ENCODE results near the gene P2RX7. TPM values are rescaled to one million over a fixed set of nuclear protein-coding genes. Genes with fewer than 3 reads are reported as not detected.
A peak's percentile ranks its signal among the peaks of the same experiment; 100 is the strongest.

Gene P2RX7
- polyA plus RNA-seq, 2 of the 4 experiments (the other 2 are of a cell fraction), result 0.03 TPM; not detected in 1

DNA sequence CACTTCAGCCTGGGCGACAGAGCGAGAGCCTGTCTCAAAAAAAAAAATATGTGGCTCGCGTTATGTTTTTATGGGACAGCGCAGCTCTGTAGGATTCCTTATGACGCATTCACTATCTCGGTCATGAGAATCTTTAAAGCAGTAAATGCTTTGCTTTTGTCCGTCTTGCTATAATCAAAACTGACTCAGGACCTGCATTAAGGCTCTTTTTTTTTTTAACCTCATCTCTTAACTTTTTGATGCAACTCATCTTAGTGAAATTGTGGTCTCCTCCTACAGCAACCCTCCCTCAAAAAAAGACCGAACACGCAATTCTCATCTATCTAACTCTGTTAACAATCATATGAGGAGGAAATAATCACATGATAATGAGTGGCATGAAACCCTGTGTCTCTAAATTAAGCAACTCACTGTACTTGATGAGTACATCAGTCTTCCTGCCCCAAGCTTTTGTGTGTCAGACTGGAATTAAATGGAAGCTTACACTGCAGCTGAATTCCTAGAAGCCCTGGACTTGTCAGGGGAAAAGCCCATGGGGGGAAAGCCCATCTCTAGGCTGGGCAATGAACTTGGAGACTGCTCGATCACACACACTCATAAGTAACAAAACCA lies 81.6 kb downstream of the P2RX7 start:
- Histone ChIP-seq H3K27ac (peak overlapping the region; percentile 36 to 64; a peak in 5 of 6 replicates), H3K4me2 (peak overlapping the region; percentile 73), H3K4me3 (no peak overlapping the region), H3K4me1 (peaks cover 38% of the 10 kb centered on the region), H3K9me3 (no peaks in the 10 kb centered on the region)
- WGBS (ENCODE audit: missing lambda C conversion rate), result 86% methylated on average over 11 of the region's 11 CpGs
- POLR2A ChIA-PET, result no interaction called here
- TF ChIP-seq, protein P1, sequence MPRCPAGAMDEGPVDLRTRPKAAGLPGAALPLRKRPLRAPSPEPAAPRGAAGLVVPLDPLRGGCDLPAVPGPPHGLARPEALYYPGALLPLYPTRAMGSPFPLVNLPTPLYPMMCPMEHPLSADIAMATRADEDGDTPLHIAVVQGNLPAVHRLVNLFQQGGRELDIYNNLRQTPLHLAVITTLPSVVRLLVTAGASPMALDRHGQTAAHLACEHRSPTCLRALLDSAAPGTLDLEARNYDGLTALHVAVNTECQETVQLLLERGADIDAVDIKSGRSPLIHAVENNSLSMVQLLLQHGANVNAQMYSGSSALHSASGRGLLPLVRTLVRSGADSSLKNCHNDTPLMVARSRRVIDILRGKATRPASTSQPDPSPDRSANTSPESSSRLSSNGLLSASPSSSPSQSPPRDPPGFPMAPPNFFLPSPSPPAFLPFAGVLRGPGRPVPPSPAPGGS (IDR thresholded peaks at IDR 0.05), result no peak
- TF ChIP-seq FOSL2 (IDR thresholded peaks at IDR 0.05) (no peak), FOSL2 (CRISPR knock-in tag; IDR thresholded peaks at IDR 0.05) (0 out of 2 replicates have a peak, but pooled peaks have one; percentile 12)
- no peak; a peak in 2 of 6 replicates for ATAC-seq
- no peak for DNase-seq (ENCODE audit: low read depth in 1 of 2, low spot score in 1 of 2)
- FAIRE-seq, result no peak
- CTCF ChIA-PET, result interaction anchor here (1.1 to 1.2 kb wide), 2 partner anchors 16 to 121 kb away, joined by 3 to 4 read pairs; no protein-coding TSS in a partner anchor

DNA sequence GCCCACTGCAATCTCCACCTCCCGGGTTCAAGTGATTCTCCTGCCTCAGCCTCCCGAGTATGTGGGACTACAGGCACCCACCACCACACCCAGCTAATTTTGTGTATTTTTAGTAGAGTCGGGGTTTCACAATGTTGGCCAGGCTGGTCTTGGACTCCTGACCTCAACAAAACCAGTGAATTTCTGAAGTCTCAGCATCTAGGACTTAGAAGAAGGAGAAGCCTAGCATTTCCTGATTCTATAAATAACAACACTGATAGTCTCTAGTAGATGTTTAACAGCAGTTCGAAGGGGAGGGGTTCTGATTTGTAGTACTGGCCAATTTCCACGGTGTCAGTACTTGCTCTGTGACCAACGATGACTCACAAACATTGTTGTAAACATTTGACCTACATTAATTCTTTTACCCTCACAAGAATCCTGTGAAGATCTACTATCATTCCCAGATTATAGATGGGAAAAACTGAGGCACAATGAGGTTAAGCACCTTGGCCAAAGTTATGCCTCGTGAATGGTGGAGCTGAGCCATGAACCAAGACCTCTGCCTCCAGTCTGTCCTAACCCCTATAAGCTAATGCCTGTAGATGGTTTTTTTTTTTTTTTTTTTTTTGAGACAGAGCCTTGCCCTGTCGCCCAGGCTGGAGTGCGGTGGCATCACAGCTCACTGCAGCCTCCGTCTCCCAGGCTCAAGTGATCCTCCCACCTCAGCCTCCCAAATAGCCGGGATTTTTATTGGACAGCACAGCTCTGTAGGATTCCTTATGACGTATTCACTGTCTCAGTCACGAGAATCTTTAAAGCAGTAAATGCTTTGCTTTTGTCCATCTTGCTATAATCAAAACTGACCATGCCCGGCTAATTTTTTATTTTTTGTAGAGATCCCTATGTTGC lies 82.4 kb downstream of the P2RX7 start:
- peak; percentile 79 for FAIRE-seq
- 42% methylated on average over 14 of the region's 14 CpGs for WGBS (ENCODE audit: missing lambda C conversion rate)

DNA sequence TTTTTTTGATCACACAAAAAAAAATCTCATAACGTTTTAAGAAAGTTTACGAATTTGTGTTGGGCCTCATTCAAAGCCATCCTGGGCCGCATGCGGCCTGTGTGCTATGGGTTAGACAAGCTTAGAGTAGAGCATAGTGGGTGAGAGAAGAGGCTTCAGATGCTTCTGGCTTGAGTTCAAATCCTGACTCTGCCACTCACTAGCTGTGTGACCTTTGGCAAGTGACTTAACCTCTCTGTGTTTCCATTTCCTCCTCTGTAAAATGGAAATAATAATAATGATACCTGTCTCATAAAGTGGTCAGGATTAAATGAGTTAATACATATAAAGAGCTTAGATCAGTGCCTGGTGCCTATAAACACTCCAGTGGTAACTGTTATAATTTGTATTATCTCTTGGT lies 83.4 kb downstream of the P2RX7 start:
- H3K27ac ChIP-seq, result no peak overlapping the region
- no peak for FAIRE-seq
- DNase-seq (ENCODE audit: low read depth in 1 of 2, low spot score in 1 of 2), result no peak
- no peak overlapping the region for H3K4me3 ChIP-seq
- WGBS (ENCODE audit: missing lambda C conversion rate), result 90% methylated on average over 4 of the region's 4 CpGs
- ATAC-seq, result no peak
- ChIA-PET CTCF (interaction anchor here (1.8 to 4.6 kb wide), 2 partner anchors 14 to 22 kb away, joined by 3 to 29 read pairs; no protein-coding TSS in a partner anchor), POLR2A (no interaction called here)
- no peak overlapping the region for H3K4me2 ChIP-seq
- TF ChIP-seq KDM1A (IDR thresholded peaks at IDR 0.05; ENCODE audit: low read depth) (peak; percentile 53; the same call in 1 of the 2 replicates), NPAS2 (CRISPR knock-in tag; IDR thresholded peaks at IDR 0.05; ENCODE audit: borderline replicate concordance) (no peak), ZFP36 (IDR thresholded peaks at IDR 0.05; ENCODE audit: borderline replicate concordance, partially characterized antibody) (peak; percentile 65), HDAC2 (IDR thresholded peaks at IDR 0.05) (0 out of 2 replicates have a peak, but pooled peaks have one; percentile 54), EHF (CRISPR knock-in tag; IDR thresholded peaks at IDR 0.05) (no peak)
- TF ChIP-seq, protein P2, sequence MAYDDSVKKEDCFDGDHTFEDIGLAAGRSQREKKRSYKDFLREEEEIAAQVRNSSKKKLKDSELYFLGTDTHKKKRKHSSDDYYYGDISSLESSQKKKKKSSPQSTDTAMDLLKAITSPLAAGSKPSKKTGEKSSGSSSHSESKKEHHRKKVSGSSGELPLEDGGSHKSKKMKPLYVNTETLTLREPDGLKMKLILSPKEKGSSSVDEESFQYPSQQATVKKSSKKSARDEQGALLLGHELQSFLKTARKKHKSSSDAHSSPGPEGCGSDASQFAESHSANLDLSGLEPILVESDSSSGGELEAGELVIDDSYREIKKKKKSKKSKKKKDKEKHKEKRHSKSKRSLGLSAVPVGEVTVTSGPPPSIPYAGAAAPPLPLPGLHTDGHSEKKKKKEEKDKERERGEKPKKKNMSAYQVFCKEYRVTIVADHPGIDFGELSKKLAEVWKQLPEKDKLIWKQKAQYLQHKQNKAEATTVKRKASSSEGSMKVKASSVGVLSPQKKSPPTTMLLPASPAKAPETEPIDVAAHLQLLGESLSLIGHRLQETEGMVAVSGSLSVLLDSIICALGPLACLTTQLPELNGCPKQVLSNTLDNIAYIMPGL (CRISPR knock-in tag; IDR thresholded peaks at IDR 0.05; ENCODE audit: borderline replicate concordance), result no peak
- H3K9me3 ChIP-seq, result no peaks in the 10 kb centered on the region
- peaks cover 32% of the 10 kb centered on the region for H3K4me1 ChIP-seq

More for the DNA sequence above, 82.4 kb downstream of the P2RX7 start:
- Histone ChIP-seq H3K9me3 (no peaks in the 10 kb centered on the region), H3K4me3 (no peak overlapping the region), H3K4me2 (peak overlapping the region; percentile 73), H3K27ac (peak overlapping the region; percentile 36 to 64; a peak in 5 of 6 replicates), H3K4me1 (peaks cover 38% of the 10 kb centered on the region)
- ChIA-PET POLR2A (no interaction called here), CTCF (interaction anchor here (1.1 to 4.6 kb wide), 3 partner anchors 15 to 120 kb away, joined by 3 to 29 read pairs (median 4); no protein-coding TSS in a partner anchor)
- no peak for TF ChIP-seq JUN (IDR thresholded peaks at IDR 0.05)
- TF ChIP-seq MAFK (IDR thresholded peaks at IDR 0.05; ENCODE audit: partially characterized antibody), result peak; percentile 70
- TF ChIP-seq HDAC2 (IDR thresholded peaks at IDR 0.05), result no peak
- 0 out of 2 replicates have a peak, but pooled peaks have one; percentile 17 for TF ChIP-seq JUNB (IDR thresholded peaks at IDR 0.05)
- no peak for TF ChIP-seq ZFP36 (IDR thresholded peaks at IDR 0.05; ENCODE audit: borderline replicate concordance, partially characterized antibody)
- TF ChIP-seq ZC3H11A (IDR thresholded peaks at IDR 0.05), result no peak
- peak; percentile 48 for TF ChIP-seq FOSL2 (IDR thresholded peaks at IDR 0.05)
- TF ChIP-seq FOSL2 (CRISPR knock-in tag; IDR thresholded peaks at IDR 0.05), result peak; percentile 90
- DNase-seq (ENCODE audit: low read depth in 1 of 2, low spot score in 1 of 2) (peak; percentile 63 to 91), ATAC-seq (peak; percentile 70 to 79)
